Choroid plexus epithelial cell (primary cell): ENCODE results near the gene ANKRD31.
"Not testable (repeated sequence)": the region's sequence is repeated elsewhere in the genome, so short reads cannot be mapped to it uniquely, and the experiment has no call there.

Experiments used
- DNase-seq: peaks from one replicate; pipeline ENCODE4 v3.0.0-alpha.2; 2010; ENCODE audit warnings: low read depth
- H3K4me3 ChIP-seq: 2 replicates; pipeline ENCODE4 v1.5.1; 2011; ENCODE audit warnings: low read depth, mild to moderate bottlenecking, control low read depth, low read length, moderate library complexity
- CTCF ChIP-seq: conservative IDR thresholded peaks from 2 replicates; pipeline ENCODE4 v1.5.1; 2011; ENCODE audit warnings: low read depth, mild to moderate bottlenecking, control low read depth, inconsistent platforms, low read length, moderate library complexity

Gene ANKRD31

GRCh38 chr5:75226916-75227315 lies 9.8 kb downstream of the ANKRD31 start:
- no peak overlapping the region for H3K4me3 ChIP-seq
- no peak for DNase-seq
- no peak for TF ChIP-seq CTCF

- H3K4me3 ChIP-seq: no peak overlapping the region
- TF ChIP-seq CTCF: no peak
- no peak for DNase-seq
These were observed 11.2 kb downstream of the ANKRD31 start for GRCh38 chr5:75225506-75225905.

- not testable (repeated sequence) for H3K4me3 ChIP-seq, DNase-seq
These were observed 15.9 kb downstream of the ANKRD31 start for GRCh38 chr5:75220787-75221186.

- H3K4me3 ChIP-seq: no peak overlapping the region
- TF ChIP-seq CTCF: no peak
- no peak for DNase-seq
These were observed 21.8 kb downstream of the ANKRD31 start for GRCh38 chr5:75214928-75215327.

- no peak for TF ChIP-seq CTCF
- no peak overlapping the region for H3K4me3 ChIP-seq
- no peak for DNase-seq
These were observed 22.3 kb downstream of the ANKRD31 start for GRCh38 chr5:75214409-75214808.

GRCh38 chr5:75203604-75204003 lies 33.1 kb downstream of the ANKRD31 start:
- TF ChIP-seq CTCF: no peak
- no peak for DNase-seq
- no peak overlapping the region for H3K4me3 ChIP-seq

- TF ChIP-seq CTCF: no peak
- H3K4me3 ChIP-seq: no peak overlapping the region
- DNase-seq: no peak
These were observed 33.7 kb downstream of the ANKRD31 start for GRCh38 chr5:75202935-75203334.

GRCh38 chr5:75200776-75201175 lies 35.9 kb downstream of the ANKRD31 start:
- DNase-seq: no peak
- TF ChIP-seq CTCF: no peak
- H3K4me3 ChIP-seq: no peak overlapping the region
